ENCODE data around the gene CXCR6. TPM values are rescaled to one million over a fixed set of nuclear protein-coding genes. Genes with fewer than 3 reads are reported as not detected.

The CXCR6 gene
- total and polyA plus RNA-seq, 2 experiments from 2014 or later, result 0.10 TPM; not detected in 1

- Histone ChIP-seq H3K9me2 (ENCODE audit: insufficient read depth) (no peaks in the 10 kb centered on the region), H3K27me3 (ENCODE audit: insufficient read depth) (no peaks in the 10 kb centered on the region), H3K4me2 (no peak overlapping the region), H3K36me3 (ENCODE audit: insufficient read depth) (peaks cover 57% of the 10 kb centered on the region), H4K20me1 (replicated peaks; ENCODE audit: insufficient read depth) (peaks cover 9% of the 10 kb centered on the region), H3K4me3 (no peak overlapping the region), H3K4me1 (ENCODE audit: insufficient read depth) (no peaks in the 10 kb centered on the region), H3K79me2 (replicated peaks; ENCODE audit: insufficient read depth) (no peaks in the 10 kb centered on the region), H3F3A (replicated peaks; ENCODE audit: low read depth) (no peaks in the 10 kb centered on the region), H2AFZ (no peak overlapping the region), H3K27ac (ENCODE audit: low read depth) (no peak overlapping the region)
- H3K36me3 Mint-ChIP-seq (ENCODE audit: low read depth), result peaks cover 47% of the 10 kb centered on the region
- no peak for DNase-seq (ENCODE audit: low spot score)
- H3K9me3 Mint-ChIP-seq, result no peaks in the 10 kb centered on the region; the same call in 2 of the 3 replicates
- no peak overlapping the region for H3K27ac Mint-ChIP-seq
- H3K27me3 Mint-ChIP-seq (ENCODE audit: insufficient read depth, low read depth, poor library complexity), result peaks cover 4% of the 10 kb centered on the region
- H3K4me1 Mint-ChIP-seq, result no peaks in the 10 kb centered on the region
- ATAC-seq, result no peak
- H3K4me3 Mint-ChIP-seq, result no peak overlapping the region
- TF ChIP-seq EZH2 (IDR thresholded peaks at IDR 0.05; ENCODE audit: low read depth, unreplicated experiment) (no peak), REST (IDR thresholded peaks at IDR 0.05; ENCODE audit: unreplicated experiment) (no peak), ZNF114 (CRISPR knock-in tag; IDR thresholded peaks at IDR 0.05) (no peak), ETS1 (IDR thresholded peaks at IDR 0.05) (no peak), NANOG (IDR thresholded peaks at IDR 0.05; ENCODE audit: borderline replicate concordance) (no peak), CREB1 (CRISPR knock-in tag; IDR thresholded peaks at IDR 0.05; ENCODE audit: low read depth) (no peak), EZH2phosphoT487 (IDR thresholded peaks at IDR 0.05; ENCODE audit: unreplicated experiment) (no peak), JUNB (IDR thresholded peaks at IDR 0.05; ENCODE audit: unreplicated experiment) (no peak), STAT1 (IDR thresholded peaks at IDR 0.05; ENCODE audit: unreplicated experiment) (no peak), ZNF331 (CRISPR knock-in tag; IDR thresholded peaks at IDR 0.05; ENCODE audit: low read depth) (no peak), POLR2AphosphoS5 (IDR thresholded peaks at IDR 0.05; ENCODE audit: low read depth) (no peak)
- TF ChIP-seq, protein P1, sequence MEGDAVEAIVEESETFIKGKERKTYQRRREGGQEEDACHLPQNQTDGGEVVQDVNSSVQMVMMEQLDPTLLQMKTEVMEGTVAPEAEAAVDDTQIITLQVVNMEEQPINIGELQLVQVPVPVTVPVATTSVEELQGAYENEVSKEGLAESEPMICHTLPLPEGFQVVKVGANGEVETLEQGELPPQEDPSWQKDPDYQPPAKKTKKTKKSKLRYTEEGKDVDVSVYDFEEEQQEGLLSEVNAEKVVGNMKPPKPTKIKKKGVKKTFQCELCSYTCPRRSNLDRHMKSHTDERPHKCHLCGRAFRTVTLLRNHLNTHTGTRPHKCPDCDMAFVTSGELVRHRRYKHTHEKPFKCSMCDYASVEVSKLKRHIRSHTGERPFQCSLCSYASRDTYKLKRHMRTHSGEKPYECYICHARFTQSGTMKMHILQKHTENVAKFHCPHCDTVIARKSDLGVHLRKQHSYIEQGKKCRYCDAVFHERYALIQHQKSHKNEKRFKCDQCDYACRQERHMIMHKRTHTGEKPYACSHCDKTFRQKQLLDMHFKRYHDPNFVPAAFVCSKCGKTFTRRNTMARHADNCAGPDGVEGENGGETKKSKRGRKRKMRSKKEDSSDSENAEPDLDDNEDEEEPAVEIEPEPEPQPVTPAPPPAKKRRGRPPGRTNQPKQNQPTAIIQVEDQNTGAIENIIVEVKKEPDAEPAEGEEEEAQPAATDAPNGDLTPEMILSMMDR (conservative IDR thresholded peaks at IDR 0.05; ENCODE audit: low read depth in 2 of 2), result no peak
- TF ChIP-seq, protein P2, sequence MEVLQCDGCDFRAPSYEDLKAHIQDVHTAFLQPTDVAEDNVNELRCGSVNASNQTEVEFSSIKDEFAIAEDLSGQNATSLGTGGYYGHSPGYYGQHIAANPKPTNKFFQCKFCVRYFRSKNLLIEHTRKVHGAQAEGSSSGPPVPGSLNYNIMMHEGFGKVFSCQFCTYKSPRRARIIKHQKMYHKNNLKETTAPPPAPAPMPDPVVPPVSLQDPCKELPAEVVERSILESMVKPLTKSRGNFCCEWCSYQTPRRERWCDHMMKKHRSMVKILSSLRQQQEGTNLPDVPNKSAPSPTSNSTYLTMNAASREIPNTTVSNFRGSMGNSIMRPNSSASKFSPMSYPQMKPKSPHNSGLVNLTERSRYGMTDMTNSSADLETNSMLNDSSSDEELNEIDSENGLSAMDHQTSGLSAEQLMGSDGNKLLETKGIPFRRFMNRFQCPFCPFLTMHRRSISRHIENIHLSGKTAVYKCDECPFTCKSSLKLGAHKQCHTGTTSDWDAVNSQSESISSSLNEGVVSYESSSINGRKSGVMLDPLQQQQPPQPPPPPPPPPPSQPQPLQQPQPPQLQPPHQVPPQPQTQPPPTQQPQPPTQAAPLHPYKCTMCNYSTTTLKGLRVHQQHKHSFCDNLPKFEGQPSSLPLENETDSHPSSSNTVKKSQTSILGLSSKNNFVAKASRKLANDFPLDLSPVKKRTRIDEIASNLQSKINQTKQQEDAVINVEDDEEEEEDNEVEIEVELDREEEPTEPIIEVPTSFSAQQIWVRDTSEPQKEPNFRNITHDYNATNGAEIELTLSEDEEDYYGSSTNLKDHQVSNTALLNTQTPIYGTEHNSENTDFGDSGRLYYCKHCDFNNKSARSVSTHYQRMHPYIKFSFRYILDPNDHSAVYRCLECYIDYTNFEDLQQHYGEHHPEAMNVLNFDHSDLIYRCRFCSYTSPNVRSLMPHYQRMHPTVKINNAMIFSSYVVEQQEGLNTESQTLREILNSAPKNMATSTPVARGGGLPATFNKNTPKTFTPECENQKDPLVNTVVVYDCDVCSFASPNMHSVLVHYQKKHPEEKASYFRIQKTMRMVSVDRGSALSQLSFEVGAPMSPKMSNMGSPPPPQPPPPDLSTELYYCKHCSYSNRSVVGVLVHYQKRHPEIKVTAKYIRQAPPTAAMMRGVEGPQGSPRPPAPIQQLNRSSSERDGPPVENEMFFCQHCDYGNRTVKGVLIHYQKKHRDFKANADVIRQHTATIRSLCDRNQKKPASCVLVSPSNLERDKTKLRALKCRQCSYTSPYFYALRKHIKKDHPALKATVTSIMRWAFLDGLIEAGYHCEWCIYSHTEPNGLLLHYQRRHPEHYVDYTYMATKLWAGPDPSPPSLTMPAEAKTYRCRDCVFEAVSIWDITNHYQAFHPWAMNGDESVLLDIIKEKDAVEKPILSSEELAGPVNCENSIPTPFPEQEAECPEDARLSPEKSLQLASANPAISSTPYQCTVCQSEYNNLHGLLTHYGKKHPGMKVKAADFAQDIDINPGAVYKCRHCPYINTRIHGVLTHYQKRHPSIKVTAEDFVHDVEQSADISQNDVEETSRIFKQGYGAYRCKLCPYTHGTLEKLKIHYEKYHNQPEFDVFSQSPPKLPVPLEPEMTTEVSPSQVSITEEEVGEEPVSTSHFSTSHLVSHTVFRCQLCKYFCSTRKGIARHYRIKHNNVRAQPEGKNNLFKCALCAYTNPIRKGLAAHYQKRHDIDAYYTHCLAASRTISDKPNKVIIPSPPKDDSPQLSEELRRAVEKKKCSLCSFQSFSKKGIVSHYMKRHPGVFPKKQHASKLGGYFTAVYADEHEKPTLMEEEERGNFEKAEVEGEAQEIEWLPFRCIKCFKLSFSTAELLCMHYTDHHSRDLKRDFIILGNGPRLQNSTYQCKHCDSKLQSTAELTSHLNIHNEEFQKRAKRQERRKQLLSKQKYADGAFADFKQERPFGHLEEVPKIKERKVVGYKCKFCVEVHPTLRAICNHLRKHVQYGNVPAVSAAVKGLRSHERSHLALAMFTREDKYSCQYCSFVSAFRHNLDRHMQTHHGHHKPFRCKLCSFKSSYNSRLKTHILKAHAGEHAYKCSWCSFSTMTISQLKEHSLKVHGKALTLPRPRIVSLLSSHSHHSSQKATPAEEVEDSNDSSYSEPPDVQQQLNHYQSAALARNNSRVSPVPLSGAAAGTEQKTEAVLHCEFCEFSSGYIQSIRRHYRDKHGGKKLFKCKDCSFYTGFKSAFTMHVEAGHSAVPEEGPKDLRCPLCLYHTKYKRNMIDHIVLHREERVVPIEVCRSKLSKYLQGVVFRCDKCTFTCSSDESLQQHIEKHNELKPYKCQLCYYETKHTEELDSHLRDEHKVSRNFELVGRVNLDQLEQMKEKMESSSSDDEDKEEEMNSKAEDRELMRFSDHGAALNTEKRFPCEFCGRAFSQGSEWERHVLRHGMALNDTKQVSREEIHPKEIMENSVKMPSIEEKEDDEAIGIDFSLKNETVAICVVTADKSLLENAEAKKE (CRISPR knock-in tag; IDR thresholded peaks at IDR 0.05), result no peak
Measured at GRCh38 chr3:45979378-45979777, 36.1 kb downstream of the CXCR6 start.

All from GM23338 (cell line).